A673 (cell line): ENCODE results near the gene AGBL2.

Experiments used
- CTCF ChIP-seq: fragments of 300-800, 200-600 bp; sonication (generic); conservative IDR thresholded peaks from 2 replicates; pipeline ENCODE4 v1.5.1; 2017; ENCODE audit warnings: low read depth, mild to moderate bottlenecking, antibody characterized with exemption, low read length, moderate library complexity, mixed read lengths
- EZH2 ChIP-seq: fragments of 200-600 bp; sonication (generic); IDR thresholded peaks from 2 replicates; pipeline ENCODE4 v1.6.1; 2017; ENCODE audit warnings: borderline replicate concordance, low read depth, mild to moderate bottlenecking, mixed read lengths, antibody characterized with exemption, low read length; ENCODE audit not compliant: poor library complexity, severe bottlenecking

GRCh38 chr11:47609675-47610074 lies 105.5 kb downstream of the AGBL2 start:
- TF ChIP-seq CTCF = no peak
- no peak for TF ChIP-seq EZH2
